SW480 (cell line): ENCODE results near the gene CMIP.
"Not testable (repeated sequence)": the region's sequence is repeated elsewhere in the genome, so short reads cannot be mapped to it uniquely, and the experiment has no call there.

Source experiments
- DNase-seq: peaks from one replicate; pipeline ENCODE4 v3.0.0-alpha.2; 2016; ENCODE audit warnings: low spot score

Gene CMIP

DNA sequence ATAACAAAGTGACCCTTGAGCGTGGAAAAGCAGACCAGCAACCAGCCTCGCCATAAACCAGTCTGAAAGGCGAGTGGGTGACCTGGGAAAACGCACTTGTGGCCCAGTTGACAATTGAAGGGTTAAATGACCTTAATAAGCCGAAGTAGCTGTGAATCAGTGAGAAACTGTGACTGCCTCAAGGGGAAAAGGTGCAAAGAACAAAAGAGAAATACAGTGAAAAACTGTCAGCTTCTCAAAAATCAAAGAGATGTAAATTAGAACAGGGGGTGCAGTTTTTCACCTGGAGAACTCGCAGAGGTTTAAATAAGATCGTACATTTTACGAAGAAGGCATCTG lies 124.1 kb downstream of the CMIP start:
- no peak for DNase-seq

DNA sequence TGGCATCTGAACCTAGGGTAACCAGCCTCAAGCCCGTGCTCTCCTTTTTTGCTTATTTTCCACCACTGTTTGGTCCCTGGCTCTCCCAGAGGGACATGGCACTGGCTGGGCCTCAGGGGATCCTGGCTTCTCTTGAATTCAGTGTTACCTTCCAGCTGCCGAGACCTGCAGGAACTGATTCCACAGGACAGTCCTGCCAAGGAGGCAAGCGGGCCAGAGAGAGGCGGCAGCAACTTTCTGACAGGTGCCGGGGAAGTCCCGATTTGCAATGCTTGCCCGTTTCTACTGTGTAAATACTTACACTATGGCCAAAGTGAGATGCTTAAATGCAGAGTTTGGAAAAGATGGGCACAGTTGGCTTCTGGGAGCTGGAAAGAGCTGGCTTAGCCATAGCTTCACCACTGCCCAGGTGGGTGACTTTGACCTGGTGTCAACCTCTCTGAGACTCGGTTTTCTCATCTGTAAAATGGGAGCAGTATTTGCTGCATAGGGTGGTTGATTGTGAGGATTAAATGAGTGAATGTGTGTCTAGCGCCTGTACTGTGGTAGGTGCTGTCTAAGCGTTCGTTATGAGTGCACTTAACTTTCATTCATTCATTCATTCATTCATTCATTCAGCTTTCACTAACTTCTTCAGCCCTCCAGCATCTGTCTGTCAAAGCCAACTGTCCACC lies 124.9 kb downstream of the CMIP start:
- no peak for DNase-seq

DNA sequence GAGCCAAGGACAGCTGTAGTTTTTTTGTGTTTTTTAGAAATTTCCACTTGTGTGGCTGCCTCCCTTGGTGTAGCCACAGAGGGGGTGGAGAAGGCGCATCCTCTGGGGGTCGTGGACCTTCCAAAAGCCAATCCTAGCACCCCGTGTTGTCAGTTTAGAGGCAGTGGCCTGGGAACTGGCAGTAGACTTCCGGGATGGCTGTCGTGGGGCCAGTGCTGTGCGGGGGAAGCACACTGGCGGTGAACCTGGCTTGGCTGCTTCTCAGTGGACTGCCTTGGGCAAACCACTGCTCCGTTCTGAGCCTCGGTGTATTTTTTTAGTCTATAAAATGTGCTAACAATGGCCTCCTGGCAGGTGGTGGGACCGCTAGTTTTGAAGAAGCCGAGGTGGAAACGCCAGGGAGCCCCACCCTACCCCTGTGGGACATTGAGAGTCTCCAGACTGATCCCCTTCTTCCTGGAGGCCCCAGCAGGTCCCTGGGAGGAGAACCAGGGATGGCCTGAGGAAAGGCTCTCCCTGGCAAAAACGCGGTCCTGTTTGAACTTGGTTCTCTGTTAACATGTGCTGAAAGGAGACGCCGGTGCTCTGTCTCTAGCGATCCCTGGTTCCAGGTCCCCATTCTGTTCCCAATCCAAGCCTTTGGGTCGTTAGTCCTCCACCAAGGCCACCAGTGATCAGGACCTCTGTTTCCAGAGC lies 125.7 kb downstream of the CMIP start:
- DNase-seq = no peak

DNA sequence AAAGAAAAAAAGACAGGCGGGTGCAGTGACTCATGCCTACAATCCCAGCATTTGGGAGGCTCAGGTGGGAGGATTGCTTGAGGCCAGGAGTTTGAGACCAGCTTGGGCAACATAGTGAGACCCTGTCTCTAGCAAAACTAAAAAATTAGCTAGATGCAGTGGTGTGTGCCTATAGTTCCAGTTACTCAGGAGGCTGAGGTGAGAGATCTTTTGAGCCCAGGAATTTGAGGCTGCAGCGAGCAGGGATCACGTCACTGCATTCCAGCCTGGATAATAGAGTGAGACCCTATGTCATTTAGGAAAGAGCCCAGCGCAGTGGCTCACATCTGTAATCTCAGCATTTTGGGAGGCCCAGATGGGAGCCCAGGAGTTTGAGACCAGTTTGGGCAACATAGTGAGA lies 126.6 kb downstream of the CMIP start:
- no peak for DNase-seq

DNA sequence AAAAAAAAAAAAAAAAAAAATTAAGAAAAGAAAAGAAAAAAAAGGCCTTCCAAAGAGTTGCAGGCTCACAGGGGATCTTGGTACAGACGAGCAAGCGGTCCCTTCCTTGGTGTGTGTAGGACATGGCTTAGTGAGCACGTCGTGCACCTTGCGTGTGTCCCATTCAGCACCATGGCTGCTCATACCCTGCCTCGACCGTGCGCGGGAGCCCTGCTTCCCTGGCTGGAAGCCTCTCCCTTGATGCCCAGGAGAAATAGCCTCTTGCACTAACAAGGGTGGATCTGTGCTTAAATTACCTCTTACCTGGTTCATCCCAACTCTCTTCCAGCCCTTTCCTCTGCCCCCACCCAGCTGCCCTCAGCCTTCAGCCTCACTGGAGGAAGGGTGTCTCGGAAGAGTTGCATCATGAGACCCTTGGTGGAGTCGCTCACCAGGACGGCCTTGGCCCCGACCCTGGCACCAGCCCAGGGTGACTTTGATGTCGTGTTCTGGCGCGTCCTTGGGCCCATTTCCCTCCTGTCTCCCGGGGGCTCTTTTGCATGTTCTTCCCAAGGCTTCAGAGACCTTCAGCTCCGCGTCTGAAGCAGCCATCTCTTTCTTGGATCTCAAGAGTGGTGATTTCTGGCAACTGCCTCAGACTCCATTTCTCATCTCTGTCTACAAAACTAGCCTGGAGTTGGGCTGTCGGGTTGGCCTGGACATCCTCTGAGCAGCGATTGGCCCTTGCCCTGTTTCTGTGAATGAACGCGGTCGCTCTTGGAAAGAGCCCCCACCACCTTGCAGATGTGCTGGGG lies 127.2 kb downstream of the CMIP start:
- no peak for DNase-seq

DNA sequence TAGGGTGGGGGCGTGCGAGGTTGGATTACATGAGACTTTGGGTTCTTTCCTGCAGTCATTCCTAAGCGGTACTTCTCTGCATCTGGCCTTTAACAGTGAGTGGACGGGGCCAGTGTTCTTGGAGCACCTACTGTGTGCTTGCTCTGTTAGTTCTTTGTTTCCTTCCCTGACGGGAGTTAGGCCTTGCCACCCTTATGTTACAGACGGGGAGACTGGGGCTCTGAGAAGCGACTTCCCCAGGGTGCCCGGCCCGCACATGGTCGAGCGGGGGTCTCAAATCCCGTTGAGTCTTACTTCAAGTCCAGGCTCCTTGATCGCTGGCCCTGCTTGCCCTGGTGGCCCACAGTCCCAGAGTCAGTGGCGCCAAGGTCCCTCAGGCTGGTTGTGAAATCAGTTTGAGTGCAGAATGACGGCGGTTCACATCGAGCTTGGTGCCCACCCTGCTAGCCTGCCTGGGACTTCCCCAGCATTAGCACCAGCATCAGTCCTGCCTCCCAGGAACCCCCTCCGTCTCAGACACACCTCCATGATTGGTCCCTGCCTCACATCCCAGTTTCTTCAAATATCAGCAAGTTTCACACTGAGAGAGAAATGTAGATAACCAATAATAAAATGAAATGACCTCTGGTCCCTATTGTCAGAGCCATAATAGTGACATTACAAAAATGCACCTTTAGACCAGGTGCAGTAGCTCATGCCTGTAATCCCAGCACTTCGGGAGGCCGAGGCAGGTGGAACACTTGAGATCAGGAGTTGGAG lies 128.0 kb downstream of the CMIP start:
- no peak for DNase-seq

DNA sequence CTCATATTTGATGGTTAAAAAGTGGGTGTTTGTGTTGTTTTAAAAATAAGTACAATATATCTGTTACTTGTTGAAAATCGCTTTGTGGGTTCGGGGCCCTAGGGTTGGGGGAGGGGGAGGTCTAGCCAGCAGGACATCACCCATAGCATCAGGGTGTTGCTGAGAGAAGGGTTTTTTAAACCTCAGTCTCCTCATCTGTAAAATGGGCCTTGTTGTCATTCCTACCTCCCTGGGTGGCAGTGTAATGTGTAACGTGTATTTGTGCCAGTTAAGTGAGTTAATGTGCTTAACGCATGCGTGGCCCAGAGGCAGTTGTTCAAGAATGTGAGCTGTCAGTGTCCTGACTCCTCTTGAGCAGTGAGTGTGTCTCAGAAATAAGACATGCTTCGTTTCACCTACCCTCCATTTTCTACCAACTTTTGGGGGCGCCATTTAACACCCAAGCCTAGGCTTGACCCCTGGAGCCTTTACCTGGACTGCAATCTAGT lies 129.0 kb downstream of the CMIP start:
- DNase-seq = no peak

DNA sequence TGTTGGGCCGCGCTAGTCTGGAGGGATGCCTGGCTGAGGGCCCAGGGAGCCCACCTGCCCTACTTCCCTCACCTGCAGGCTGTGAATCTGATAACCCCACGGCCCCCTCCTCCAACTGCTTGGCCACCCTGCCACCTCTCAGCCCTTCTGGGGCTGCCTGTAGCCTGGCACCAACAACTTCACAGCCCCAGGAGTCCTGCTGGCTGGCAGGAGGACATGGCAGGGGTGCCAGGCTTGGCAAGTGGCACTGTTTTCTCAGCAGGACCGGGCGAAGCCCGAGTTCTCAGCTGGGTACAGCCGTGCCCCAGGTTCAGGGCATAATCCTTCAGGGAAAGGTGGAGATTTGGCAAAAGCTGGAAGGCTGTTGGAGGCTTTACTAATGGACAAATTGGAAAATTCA lies 129.6 kb downstream of the CMIP start:
- DNase-seq = no peak

DNA sequence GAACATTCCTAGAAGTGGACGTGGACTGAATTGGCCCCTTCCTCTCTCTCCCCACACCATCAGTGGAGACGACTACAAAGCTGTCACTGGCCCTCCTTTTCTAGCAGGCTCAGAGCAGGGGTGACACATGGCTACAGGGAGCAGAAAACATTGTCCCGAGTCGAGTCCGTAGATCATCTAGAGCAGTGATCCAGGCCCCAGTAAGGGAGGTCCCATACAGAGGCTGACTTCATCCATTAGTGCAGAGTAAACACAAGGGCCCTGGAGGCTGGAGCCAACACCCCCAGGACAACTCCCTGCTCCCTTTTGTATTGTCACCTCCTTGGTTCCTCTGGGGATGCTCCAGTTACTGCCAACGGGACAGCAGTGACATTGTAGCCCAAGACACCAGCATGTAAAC lies 130.7 kb downstream of the CMIP start:
- DNase-seq = no peak

DNA sequence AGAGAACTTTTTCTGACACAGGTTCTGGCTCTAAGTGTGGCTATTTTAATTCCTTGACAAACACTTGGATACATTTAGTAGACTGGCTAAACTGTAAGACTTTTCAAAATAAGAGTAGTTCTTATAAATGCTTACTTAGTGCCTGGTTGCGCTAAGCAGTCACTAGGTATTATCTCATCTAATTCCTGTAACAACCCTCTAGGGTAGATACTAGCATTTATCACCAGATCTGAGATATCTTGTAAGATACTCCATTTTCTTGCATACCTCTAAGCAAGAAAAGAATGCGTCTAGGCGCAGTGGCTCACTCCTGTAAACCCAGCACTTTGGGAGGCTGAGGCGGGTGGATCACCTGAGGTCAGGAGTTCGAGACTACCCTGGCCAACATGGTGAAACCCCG lies 131.2 kb downstream of the CMIP start:
- no peak for DNase-seq

DNA sequence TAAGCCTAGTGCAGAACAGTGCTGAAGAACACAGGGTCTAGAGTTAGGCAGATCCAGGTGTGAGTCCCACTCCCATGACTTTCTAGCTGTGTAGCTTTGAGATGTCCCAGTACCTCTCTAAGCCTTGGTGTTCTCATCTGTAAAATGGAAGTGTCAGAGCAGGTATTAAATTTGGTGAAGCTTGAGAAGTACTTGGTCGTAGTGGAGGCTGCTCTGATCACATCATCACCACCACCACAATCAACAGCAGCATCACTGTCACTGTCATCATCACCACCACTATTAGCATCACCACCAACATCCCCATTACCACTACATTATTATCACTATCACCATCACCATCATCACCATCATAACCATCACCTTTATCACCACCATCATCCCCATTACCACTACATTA lies 132.1 kb downstream of the CMIP start:
- DNase-seq = no peak

DNA sequence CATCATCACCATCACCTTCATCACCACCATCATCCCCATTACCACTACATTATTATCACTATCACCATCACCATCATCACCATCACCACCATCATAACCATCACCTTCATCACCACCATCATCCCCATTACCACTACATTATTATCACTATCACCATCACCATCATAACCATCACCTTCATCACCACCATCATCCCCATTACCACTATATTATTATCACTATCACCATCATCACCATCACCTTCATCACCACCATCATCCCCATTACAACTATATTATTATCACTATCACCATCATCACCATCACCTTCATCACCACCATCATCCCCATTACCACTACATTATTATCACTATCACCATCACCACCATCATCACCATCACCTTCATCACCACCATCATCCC lies 132.7 kb downstream of the CMIP start:
- DNase-seq = not testable (repeated sequence)

DNA sequence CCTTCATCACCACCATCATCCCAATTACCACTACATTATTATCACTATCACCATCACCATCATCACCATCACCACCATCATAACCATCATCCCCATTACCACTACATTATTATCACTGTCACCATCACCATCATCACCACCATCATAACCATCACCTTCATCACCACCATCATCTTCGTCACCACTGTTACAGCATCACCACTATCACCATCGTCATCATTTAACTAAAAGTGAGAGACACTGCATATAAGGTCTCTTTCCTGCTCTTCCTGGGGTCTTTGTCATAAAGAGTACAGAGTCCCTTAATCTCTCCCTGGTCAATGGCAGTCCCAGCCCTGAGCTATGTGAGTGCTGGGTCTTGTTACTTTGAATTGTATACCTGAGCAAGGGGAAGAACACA lies 133.5 kb downstream of the CMIP start:
- DNase-seq = no peak

DNA sequence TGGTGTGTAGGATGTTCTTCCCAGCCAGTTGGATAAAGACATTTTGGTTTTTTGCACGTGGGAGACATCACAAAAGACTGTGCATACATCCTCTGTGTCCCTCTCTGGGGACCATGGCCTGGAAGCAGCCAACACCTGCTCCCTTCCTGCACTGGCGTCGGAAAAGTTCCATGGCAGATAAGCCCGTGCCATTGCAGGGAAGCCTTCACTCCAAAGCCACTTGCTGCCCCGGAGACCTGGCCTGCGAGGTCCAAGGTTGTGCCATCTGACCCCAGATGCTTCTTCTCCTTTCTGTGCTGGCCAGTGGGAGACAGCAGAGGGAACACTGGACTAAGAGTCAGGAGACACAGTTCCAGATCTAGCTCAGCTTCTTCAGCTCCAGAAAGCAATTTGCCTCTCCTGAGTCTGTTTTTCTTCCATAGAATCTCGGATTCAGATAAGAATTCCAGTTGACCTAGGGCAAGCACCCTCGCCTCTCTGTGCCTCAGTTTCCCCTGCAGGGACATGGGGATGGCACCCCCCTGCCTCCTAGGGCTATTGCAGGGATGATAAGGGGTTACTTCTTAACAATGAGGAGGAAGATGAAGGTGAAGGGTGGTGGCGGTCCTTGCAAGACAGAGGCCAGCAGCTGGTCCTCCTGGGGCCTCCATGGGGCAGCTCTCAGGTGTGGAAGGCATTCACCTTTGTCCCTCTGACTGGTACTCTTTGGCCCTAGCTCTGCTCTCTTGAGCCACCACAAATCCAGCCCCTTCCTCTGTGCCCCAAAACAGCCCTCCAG lies 134.2 kb downstream of the CMIP start:
- no peak for DNase-seq

DNA sequence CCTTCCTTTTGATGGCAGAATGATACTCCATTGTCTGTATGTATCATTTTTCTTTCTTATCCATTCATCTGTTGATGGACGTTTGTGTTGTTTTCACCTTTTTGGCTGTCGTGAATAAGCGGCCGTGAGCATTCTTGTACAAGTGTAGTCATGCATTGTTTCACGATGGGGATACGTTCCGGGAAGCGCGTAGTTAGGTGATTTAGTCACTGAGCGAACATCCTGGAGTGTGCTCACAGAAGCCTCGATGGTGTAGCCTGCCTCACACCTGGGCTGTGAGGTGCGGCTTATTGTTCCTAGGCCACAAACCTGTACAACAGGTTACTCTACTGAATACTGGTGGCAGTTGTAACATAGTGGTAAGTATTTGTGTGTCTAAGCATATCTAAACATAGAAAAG lies 136.5 kb downstream of the CMIP start:
- no peak for DNase-seq

DNA sequence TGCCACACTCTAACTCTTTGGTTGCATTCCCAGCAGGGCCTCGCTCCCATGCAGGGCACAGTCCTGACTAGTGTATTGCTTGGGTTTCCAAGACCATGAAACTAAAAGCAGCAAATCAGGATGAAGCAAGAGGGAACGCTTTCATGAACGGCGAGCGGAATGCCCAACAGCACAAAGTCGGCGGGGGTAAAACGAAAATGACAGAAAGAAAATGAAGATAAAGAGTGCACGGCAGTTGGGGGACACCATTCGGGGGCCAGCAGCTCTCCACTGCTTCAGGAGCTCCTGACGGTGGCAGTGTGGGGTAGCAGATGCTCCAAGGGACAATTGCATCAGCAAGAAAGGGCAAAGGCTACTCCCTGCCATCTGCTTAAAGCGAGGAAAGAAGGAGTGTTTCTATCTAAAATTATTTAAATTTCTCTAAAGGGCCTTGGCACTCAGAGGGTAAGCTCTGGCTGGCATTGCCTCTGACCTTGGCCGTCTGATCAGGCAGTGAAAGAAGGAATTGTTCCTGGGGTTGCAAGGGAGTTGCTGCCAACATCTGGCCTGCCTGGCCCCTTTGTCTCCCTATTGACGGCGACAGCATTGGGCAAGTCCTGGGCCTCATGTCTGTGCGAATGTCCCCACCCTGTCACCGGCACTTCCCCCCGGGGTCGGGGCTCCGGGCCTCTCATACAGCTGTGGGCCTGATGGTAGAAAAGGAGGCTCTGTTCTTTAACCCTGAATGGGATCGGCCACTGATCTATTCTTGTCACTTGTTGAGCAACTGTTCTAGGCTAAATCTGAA lies 138.2 kb downstream of the CMIP start:
- DNase-seq = no peak

DNA sequence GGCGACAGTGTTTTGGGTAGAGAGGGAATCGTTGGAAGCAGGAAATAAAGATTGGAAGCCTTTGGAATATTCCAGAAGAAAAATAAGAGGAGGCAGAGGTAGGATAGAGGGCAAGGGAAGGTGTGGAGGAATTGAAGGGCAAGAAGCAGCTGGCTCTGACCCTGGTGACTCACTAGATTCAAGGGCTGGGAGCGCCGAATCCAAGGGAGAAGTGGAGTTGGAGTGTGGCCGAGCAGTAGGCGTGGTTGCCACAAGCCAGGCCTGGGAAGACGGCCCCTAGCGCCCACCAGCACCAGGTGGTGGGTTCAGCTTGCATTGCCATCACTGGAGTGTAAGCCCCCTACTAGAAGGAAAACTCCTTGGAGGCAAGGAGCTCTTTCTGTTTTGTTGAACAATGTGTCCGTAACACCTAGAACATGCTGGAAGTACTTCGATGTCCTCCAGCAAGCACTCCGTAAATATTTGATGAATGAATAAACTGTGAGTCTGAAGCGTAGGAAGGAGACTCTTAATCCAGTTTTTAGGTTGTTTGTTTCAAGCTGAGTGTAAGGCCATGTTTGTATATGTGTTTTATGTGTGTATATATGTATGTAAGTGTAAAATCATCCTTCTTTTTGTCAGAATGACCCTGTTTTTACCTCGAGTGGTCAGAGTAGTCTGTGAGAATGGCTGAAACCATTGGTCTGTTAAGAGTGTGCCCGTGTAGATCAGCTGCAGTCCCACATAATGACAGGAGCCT lies 139.5 kb downstream of the CMIP start:
- no peak for DNase-seq

DNA sequence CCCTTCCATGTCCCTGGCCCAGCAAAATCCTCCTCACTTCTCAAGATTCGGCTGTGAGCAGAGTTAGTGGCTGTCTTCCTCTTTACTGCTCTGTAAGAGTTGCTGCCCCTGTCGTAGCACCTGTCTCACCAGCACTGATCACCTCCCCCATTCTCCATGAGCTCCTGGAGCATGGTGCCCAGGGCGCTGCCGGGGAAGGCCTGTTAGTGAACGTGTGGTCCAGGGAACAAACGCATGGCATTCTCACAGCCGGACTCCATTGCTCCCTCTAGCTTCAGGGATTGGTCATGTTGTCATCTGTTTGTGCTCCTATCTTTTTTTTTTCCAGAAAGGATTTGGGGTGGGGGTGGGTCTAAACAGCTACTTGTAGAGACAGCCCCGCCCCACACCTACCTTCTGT lies 141.2 kb downstream of the CMIP start:
- DNase-seq = peak; percentile 32

DNA sequence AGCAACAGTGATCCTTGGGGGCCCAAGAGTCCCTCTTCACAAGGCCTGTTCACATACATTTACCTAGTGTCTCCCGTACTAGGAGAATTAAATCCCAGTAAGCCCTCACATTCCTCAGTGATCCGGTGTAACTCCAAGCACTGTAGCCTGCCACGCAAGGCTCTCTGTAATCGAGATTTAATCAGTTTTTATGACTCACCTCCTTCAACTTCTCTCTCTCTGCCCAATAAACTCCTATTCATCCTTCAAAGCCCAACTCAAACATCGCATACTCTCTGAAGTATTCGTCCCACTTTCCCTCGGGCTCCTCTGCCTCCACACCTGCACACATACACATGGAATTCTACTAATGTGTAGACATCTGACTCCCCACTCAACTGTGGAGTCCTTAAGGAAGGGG lies 141.8 kb downstream of the CMIP start:
- DNase-seq = no peak

DNA sequence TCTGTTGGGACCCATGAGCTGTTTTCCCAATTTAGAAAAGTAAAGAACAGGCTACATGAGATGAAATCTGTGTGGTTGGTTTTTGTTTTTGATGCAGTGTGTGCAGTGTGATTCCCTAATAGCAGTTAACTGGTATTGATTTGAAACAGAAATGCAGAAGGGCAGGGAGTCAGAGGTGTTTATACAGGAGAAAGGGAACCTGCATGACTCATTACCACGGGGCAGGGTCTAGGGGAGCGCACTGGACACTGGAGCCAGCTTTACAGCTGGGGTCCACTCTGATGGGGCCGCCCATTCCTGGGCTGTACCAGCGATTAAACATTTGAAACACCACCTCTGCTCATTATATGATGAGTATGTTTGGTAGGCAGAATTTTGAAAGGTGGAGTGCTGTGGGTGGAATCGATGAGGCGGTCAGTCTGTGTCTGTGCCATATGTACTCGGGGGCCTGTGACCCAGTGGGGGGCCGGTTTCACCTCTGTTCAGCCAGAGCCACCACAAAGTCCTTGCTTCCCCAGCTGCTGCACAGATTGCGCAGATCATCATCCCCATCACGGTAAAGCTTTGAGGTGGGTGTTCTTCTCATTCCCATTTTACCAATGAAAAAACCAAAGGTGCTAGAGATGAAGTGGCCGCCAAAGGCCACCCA lies 142.5 kb downstream of the CMIP start:
- DNase-seq = no peak
